WTC11 (cell line): ENCODE measurements around the gene AQP7. TPM values are rescaled to one million over a fixed set of nuclear protein-coding genes. Genes with fewer than 3 reads are reported as not detected.

Experiments
- ATAC-seq: fragments of 200-7000 bp; cut with Tn5 transposase; 2 replicates; pipeline ENCODE4 v1.10.0; 2021; ENCODE audit warnings: mild to moderate bottlenecking, moderate library complexity
- CTCF ChIA-PET: fragments of 300-600 bp; sonication (Branson Sonifier 250); formaldehyde crosslinking; loops from one replicate; lab custom pipeline; 2021; ENCODE audit warnings: antibody characterized with exemption; lab: Charles Lee
- POLR2A ChIA-PET: fragments of 350-600 bp; sonication (Branson Sonifier 250); formaldehyde crosslinking; loops from one replicate; lab custom pipeline; 2021; ENCODE audit warnings: antibody characterized with exemption; lab: Charles Lee
- DNase-seq: peaks from one replicate; pipeline ENCODE4 v3.0.0; 2021; ENCODE audit warnings: low spot score
- H3K27ac Mint-ChIP-seq: 2 replicates; pipeline ENCODE4 v1.8.0; 2021; ENCODE audit warnings: mixed read lengths
- H3K27me3 Mint-ChIP-seq: 2 replicates; pipeline ENCODE4 v1.8.0; 2021; ENCODE audit warnings: low read depth, mild to moderate bottlenecking, moderate library complexity, mixed read lengths
- H3K36me3 Mint-ChIP-seq: 2 replicates; pipeline ENCODE4 v1.8.0; 2021; ENCODE audit warnings: mixed read lengths
- H3K4me1 Mint-ChIP-seq: 2 replicates; pipeline ENCODE4 v1.8.0; 2022; ENCODE audit warnings: mixed read lengths
- H3K4me3 Mint-ChIP-seq: 2 replicates; pipeline ENCODE4 v1.8.0; 2021; ENCODE audit warnings: mild to moderate bottlenecking, moderate library complexity, mixed read lengths
- H3K9me3 Mint-ChIP-seq: 2 replicates; pipeline ENCODE4 v1.8.0; 2021; ENCODE audit warnings: mixed read lengths
- ARID4B ChIP-seq: sonication (generic); formaldehyde crosslinking; IDR thresholded peaks from 2 replicates; pipeline ENCODE4 v1.8.0; 2023; ENCODE audit warnings: missing genetic modification reagents, mild to moderate bottlenecking, borderline replicate concordance
- ESRRA ChIP-seq: sonication (generic); formaldehyde crosslinking; IDR thresholded peaks from 2 replicates; pipeline ENCODE4 v1.8.1; 2022; ENCODE audit warnings: mild to moderate bottlenecking, missing genetic modification reagents, borderline replicate concordance
- FOXP4 ChIP-seq: sonication (generic); formaldehyde crosslinking; IDR thresholded peaks from 2 replicates; pipeline ENCODE4 v1.8.0; 2022; ENCODE audit warnings: mild to moderate bottlenecking, missing genetic modification reagents
- GABPB1 ChIP-seq: sonication (generic); formaldehyde crosslinking; IDR thresholded peaks from 2 replicates; pipeline ENCODE4 v1.8.1; 2023; ENCODE audit warnings: mild to moderate bottlenecking, missing genetic modification reagents
- GRHL2 ChIP-seq: fragments of 250-450 bp; sonication (Bioruptor Pico); IDR thresholded peaks from 2 replicates; pipeline ENCODE4 v1.8.0; 2022; ENCODE audit warnings: mild to moderate bottlenecking, moderate library complexity; ENCODE audit not compliant: insufficient replicate concordance, severe bottlenecking
- HMGXB4 ChIP-seq: sonication (generic); formaldehyde crosslinking; IDR thresholded peaks from 2 replicates; pipeline ENCODE4 v1.8.1; 2023; ENCODE audit warnings: mild to moderate bottlenecking, moderate library complexity, missing genetic modification reagents
- MLX ChIP-seq: sonication (generic); formaldehyde crosslinking; IDR thresholded peaks from 2 replicates; pipeline ENCODE4 v1.8.1; 2023; ENCODE audit warnings: mild to moderate bottlenecking, missing genetic modification reagents, moderate library complexity
- PRDM15 ChIP-seq: sonication (generic); formaldehyde crosslinking; IDR thresholded peaks from 2 replicates; pipeline ENCODE4 v1.8.0; 2022; ENCODE audit warnings: missing genetic modification reagents
- PREB ChIP-seq: sonication (generic); formaldehyde crosslinking; IDR thresholded peaks from 2 replicates; pipeline ENCODE4 v1.8.1; 2022; ENCODE audit warnings: mild to moderate bottlenecking, missing genetic modification reagents, moderate library complexity, borderline replicate concordance
- PRRX2 ChIP-seq: fragments of 250-450 bp; sonication (Bioruptor Pico); IDR thresholded peaks from 2 replicates; pipeline ENCODE4 v1.8.0; 2021; ENCODE audit warnings: mild to moderate bottlenecking
- SOX15 ChIP-seq: fragments of 250-450 bp; sonication (Bioruptor Pico); IDR thresholded peaks from 2 replicates; pipeline ENCODE4 v1.9.0; 2021; ENCODE audit warnings: mild to moderate bottlenecking
- SP1 ChIP-seq: sonication (generic); formaldehyde crosslinking; conservative IDR thresholded peaks from 2 replicates; pipeline ENCODE4 v1.8.1; 2022; ENCODE audit warnings: missing genetic modification reagents
- TEAD4 ChIP-seq: sonication (generic); formaldehyde crosslinking; IDR thresholded peaks from 2 replicates; pipeline ENCODE4 v1.8.0; 2022; ENCODE audit warnings: mild to moderate bottlenecking, missing genetic modification reagents
- ZNF121 ChIP-seq: sonication (generic); formaldehyde crosslinking; IDR thresholded peaks from 2 replicates; pipeline ENCODE4 v1.8.0; 2023; ENCODE audit warnings: missing genetic modification reagents
- ZNF138 ChIP-seq: sonication (generic); formaldehyde crosslinking; conservative IDR thresholded peaks from 2 replicates; pipeline ENCODE4 v1.8.1; 2022; ENCODE audit warnings: mild to moderate bottlenecking, moderate library complexity, missing genetic modification reagents
- ZNF317 ChIP-seq: sonication (generic); formaldehyde crosslinking; IDR thresholded peaks from 2 replicates; pipeline ENCODE4 v1.8.1; 2023; ENCODE audit warnings: low read depth, mild to moderate bottlenecking, moderate library complexity, missing genetic modification reagents, borderline replicate concordance
- ZNF423 ChIP-seq: fragments of 250-450 bp; sonication (Bioruptor Pico); IDR thresholded peaks from 2 replicates; pipeline ENCODE4 v2.1.2; 2022; ENCODE audit warnings: mild to moderate bottlenecking, moderate library complexity
- total RNA-seq: library from RNA; stranded (reverse); gene quantifications from 3 replicates; pipeline ENCODE4 v1.2.3, GENCODE V29; 2021
- TF ChIP-seq, protein P1 (sequence below): sonication (generic); formaldehyde crosslinking; IDR thresholded peaks from 2 replicates; pipeline ENCODE4 v1.8.0; 2022; ENCODE audit warnings: mild to moderate bottlenecking, missing genetic modification reagents
- TF ChIP-seq, protein P2 (sequence below): sonication (generic); formaldehyde crosslinking; IDR thresholded peaks from 2 replicates; pipeline ENCODE4 v1.8.1; 2023; ENCODE audit warnings: mild to moderate bottlenecking, missing genetic modification reagents

Gene AQP7
- total RNA-seq, 1 experiment from 2014 or later = 0.17 TPM

DNA sequence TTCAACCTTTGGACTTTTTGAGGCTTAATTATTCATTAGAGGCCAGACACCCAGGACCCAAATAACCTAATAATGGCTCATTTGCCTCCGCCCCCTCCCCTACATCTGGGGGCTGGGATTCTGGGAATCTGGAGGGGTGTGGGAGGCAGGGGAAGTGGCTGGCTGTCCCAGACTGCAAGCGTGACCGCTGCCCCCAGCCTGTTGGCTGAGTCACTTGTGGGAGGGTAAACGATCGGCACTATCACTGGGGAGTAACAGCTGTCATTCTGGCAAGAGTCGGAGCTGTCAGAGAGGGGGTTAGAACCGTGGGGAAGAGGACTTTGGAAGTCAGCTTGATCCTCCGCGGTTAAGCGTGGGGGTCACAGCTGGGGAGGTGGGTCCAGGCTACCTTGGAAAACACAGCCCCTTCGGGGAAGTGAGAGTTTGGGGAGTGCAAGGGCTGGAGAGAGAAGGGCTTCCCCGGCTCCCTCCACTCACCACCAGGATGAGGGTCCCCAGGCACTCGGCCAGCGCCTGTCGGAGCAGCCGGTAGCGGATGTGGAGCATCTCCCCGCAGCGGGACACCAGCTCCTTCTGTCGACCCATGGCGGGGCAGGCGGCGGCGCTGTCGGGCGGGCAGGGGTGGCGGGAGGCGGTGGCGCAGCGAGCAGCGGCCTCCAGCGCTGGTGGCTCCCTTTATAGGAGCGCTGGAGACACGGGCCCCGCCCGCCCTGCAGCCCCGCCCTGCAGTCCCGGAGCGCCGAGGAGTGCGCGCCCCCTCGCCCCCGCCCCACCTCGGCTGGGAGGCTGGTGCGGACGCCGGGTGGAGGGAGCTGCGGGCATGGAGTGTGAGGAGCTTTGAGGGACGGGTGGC lies 44.8 kb upstream of the AQP7 start, which contains the start of gene AQP3:
Gene AQP3, minus strand, starts transcription at position 648 of the 853 bp plus-strand sequence. Its CDS starts 63 bp downstream, at position 585.
- H3K36me3 Mint-ChIP-seq = no peaks in the 10 kb centered on the region
- DNase-seq = peak; percentile 86
- POLR2A ChIA-PET = interaction anchor here (0.6 to 1.8 kb wide), 4 partner anchors 9 to 77 kb away, joined by 3 to 5 read pairs (median 4); partner anchors contain the start of gene ANKRD18B
- TF ChIP-seq GRHL2 (CRISPR knock-in tag) (no peak), ZNF121 (CRISPR knock-in tag) (no peak), ZNF317 (CRISPR knock-in tag) (no peak), MLX (CRISPR knock-in tag) (no peak), SP1 (peak; percentile 61; the same call in 1 of the 2 replicates), SOX15 (CRISPR knock-in tag) (no peak), HMGXB4 (CRISPR knock-in tag) (peak; percentile 73; the same call in 1 of the 2 replicates), PRRX2 (CRISPR knock-in tag) (no peak), PRDM15 (CRISPR knock-in tag) (no peak), TEAD4 (CRISPR knock-in tag) (no peak), FOXP4 (CRISPR knock-in tag) (peak; percentile 57; the same call in 1 of the 2 replicates), ZNF423 (no peak), ESRRA (no peak), ARID4B (CRISPR knock-in tag) (peak; percentile 26; the same call in 1 of the 2 replicates), ZNF138 (0 out of 2 replicates have a peak, but pooled peaks have one; percentile 21), PREB (no peak), GABPB1 (CRISPR knock-in tag) (no peak)
- TF ChIP-seq, protein P1, sequence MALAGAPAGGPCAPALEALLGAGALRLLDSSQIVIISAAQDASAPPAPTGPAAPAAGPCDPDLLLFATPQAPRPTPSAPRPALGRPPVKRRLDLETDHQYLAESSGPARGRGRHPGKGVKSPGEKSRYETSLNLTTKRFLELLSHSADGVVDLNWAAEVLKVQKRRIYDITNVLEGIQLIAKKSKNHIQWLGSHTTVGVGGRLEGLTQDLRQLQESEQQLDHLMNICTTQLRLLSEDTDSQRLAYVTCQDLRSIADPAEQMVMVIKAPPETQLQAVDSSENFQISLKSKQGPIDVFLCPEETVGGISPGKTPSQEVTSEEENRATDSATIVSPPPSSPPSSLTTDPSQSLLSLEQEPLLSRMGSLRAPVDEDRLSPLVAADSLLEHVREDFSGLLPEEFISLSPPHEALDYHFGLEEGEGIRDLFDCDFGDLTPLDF (CRISPR knock-in tag) = no peak
- TF ChIP-seq, protein P2, sequence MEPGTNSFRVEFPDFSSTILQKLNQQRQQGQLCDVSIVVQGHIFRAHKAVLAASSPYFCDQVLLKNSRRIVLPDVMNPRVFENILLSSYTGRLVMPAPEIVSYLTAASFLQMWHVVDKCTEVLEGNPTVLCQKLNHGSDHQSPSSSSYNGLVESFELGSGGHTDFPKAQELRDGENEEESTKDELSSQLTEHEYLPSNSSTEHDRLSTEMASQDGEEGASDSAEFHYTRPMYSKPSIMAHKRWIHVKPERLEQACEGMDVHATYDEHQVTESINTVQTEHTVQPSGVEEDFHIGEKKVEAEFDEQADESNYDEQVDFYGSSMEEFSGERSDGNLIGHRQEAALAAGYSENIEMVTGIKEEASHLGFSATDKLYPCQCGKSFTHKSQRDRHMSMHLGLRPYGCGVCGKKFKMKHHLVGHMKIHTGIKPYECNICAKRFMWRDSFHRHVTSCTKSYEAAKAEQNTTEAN (CRISPR knock-in tag) = 0 out of 2 replicates have a peak, but pooled peaks have one; percentile 34

More for the DNA sequence above, 44.8 kb upstream of the AQP7 start, which contains the start of gene AQP3:
- Mint-ChIP-seq H3K4me1 (peaks cover 35% of the 10 kb centered on the region), H3K9me3 (no peaks in the 10 kb centered on the region), H3K4me3 (peak within 1 kb of the TSS; percentile 80), H3K27ac (no peak within 1 kb of the TSS), H3K27me3 (peaks cover 28% of the 10 kb centered on the region)
- peak; percentile 81 for ATAC-seq
- CTCF ChIA-PET = interaction anchor here (0.6 to 3.4 kb wide), 23 partner anchors 10 to 291 kb away, joined by 3 to 44 read pairs (median 5); partner anchors contain the start of genes NFX1 and NOL6
